Kidney epithelial cell (primary cell): ENCODE results near the gene NCMAP. TPM values are rescaled to one million over a fixed set of nuclear protein-coding genes. Genes with fewer than 3 reads are reported as not detected.
A peak's percentile ranks its signal among the peaks of the same experiment; 100 is the strongest.
"Not testable (repeated sequence)": the region's sequence is repeated elsewhere in the genome, so short reads cannot be mapped to it uniquely, and the experiment has no call there.

Experiments
- DNase-seq: peaks from one replicate; pipeline ENCODE4 v3.0.0-alpha.2; 2010; ENCODE audit warnings: low read depth
- H3K27me3 ChIP-seq: 2 replicates; pipeline ENCODE4 v1.6.0; 2011; ENCODE audit warnings: low read length; ENCODE audit not compliant: control insufficient read depth, insufficient read depth
- H3K36me3 ChIP-seq: 2 replicates; pipeline ENCODE4 v1.5.1; 2011; ENCODE audit warnings: low read length; ENCODE audit not compliant: control insufficient read depth, insufficient read depth
- H3K4me3 ChIP-seq: 2 replicates; pipeline ENCODE4 v1.5.1; 2011; ENCODE audit warnings: low read depth, mild to moderate bottlenecking, control low read depth, low read length
- CTCF ChIP-seq: IDR thresholded peaks from 2 replicates; pipeline ENCODE4 v1.5.1; 2011; ENCODE audit warnings: mild to moderate bottlenecking, moderate library complexity, low read length, control low read depth, inconsistent platforms; ENCODE audit not compliant: insufficient read depth, poor library complexity, severe bottlenecking
- total RNA-seq: library from RNA; depleted of rRNA; stranded (reverse); fragments of >200 nt; gene quantifications from 2 replicates; pipeline ENCODE4 v1.2.3, GENCODE V29; 2015

The NCMAP gene
- total RNA-seq, 1 donor from 2014 or later = 1.5 TPM

GRCh38 chr1:24526940-24527542 lies 28.8 kb upstream of the NCMAP start:
- no peak for DNase-seq
- no peaks in the 10 kb centered on the region for H3K27me3 ChIP-seq
- no peak overlapping the region for H3K4me3 ChIP-seq

GRCh38 chr1:24528744-24529143 lies 27.1 kb upstream of the NCMAP start:
- no peak for TF ChIP-seq CTCF
- no peaks in the 10 kb centered on the region for H3K27me3 ChIP-seq
- H3K4me3 ChIP-seq = no peak overlapping the region
- H3K36me3 ChIP-seq = no peaks in the 10 kb centered on the region
- DNase-seq = no peak

More at GRCh38 chr1:24526940-24527542, 28.8 kb upstream of the NCMAP start:
- TF ChIP-seq CTCF = peak; percentile 60
- H3K36me3 ChIP-seq = no peaks in the 10 kb centered on the region

GRCh38 chr1:24529292-24529691 lies 26.6 kb upstream of the NCMAP start:
- DNase-seq, H3K27me3 ChIP-seq, H3K36me3 ChIP-seq, H3K4me3 ChIP-seq: not testable (repeated sequence)

- no peak for TF ChIP-seq CTCF
- Histone ChIP-seq H3K27me3 (no peaks in the 10 kb centered on the region), H3K36me3 (no peaks in the 10 kb centered on the region), H3K4me3 (no peak overlapping the region)
- no peak for DNase-seq
Observed at GRCh38 chr1:24535021-24535424, 20.9 kb upstream of the NCMAP start.

- Histone ChIP-seq H3K27me3 (no peaks in the 10 kb centered on the region), H3K36me3 (no peaks in the 10 kb centered on the region), H3K4me3 (no peak overlapping the region)
- TF ChIP-seq CTCF = no peak
- DNase-seq = no peak
Observed at GRCh38 chr1:24535778-24536177, 20.1 kb upstream of the NCMAP start.

GRCh38 chr1:24536391-24536840 lies 19.5 kb upstream of the NCMAP start:
- H3K36me3 ChIP-seq = no peaks in the 10 kb centered on the region
- H3K4me3 ChIP-seq = no peak overlapping the region
- peak; percentile 54 for DNase-seq
- no peak for TF ChIP-seq CTCF
- H3K27me3 ChIP-seq = no peaks in the 10 kb centered on the region
